ACC112 (cell line): ENCODE measurements around the gene CELSR1.

Source experiments
- H2AFZ ChIP-seq: fragments of 200-600 bp; sonication (generic); one replicate; pipeline ENCODE4 v1.6.0; 2017; ENCODE audit warnings: antibody characterized with exemption, low read length; ENCODE audit not compliant: unreplicated experiment
- H3K27ac ChIP-seq: fragments of 200-600 bp; sonication (generic); 2 replicates; pipeline ENCODE4 v1.5.1; 2014; ENCODE audit warnings: low read depth, mild to moderate bottlenecking, antibody characterized with exemption, low read length, moderate library complexity
- H3K27me3 ChIP-seq: fragments of 200-600 bp; sonication (generic); 2 replicates; pipeline ENCODE4 v1.6.1; 2014; ENCODE audit warnings: mild to moderate bottlenecking, antibody characterized with exemption, low read length, moderate library complexity, mixed read lengths; ENCODE audit not compliant: insufficient read depth
- H3K36me3 ChIP-seq: fragments of 200-600 bp; sonication (generic); 2 replicates; pipeline ENCODE4 v1.6.1; 2016; ENCODE audit warnings: mild to moderate bottlenecking, antibody characterized with exemption, low read length, moderate library complexity, mixed read lengths; ENCODE audit not compliant: insufficient read depth
- H3K4me1 ChIP-seq: fragments of 200-600 bp; sonication (generic); one replicate; pipeline ENCODE4 v1.6.1; 2016; ENCODE audit warnings: low read length, mixed read lengths; ENCODE audit not compliant: insufficient read depth, unreplicated experiment, control insufficient read depth
- H3K4me3 ChIP-seq: fragments of 200-600 bp; sonication (generic); 2 replicates; pipeline ENCODE4 v1.5.1; 2014; ENCODE audit warnings: mild to moderate bottlenecking, low read depth, low read length
- H3K79me2 ChIP-seq: fragments of 200-600 bp; sonication (generic); one replicate; pipeline ENCODE4 v1.6.0; 2016; ENCODE audit warnings: low read length; ENCODE audit not compliant: control insufficient read depth, unreplicated experiment, insufficient read depth

Gene CELSR1

DNA sequence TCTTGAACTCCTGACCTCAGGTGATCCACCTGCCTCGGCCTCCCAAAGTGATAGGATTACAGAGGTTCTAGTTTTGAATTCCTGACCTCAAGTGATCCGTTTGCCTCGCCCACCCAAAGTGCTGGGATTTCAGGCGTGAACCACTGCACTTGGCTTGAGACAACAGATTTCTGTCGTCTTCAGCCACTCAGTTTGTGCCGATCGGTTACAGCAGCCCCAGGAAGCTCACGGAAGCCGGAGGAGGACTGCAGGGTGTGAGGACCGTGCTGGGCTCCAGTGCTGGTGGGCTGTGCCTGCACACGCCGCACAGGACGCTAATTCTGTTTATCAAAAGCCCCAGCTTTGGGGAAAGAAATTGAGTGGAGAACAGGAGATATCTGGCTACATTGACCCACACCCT, 82.0 kb downstream of the CELSR1 start:
- H3K27ac ChIP-seq: no peak overlapping the region
- H2AFZ ChIP-seq: no peak overlapping the region
- no peaks in the 10 kb centered on the region for H3K4me1 ChIP-seq
- H3K27me3 ChIP-seq: 0 out of 2 replicates have a peak, but pooled peaks cover 2% of the 10 kb centered on the region
- no peak overlapping the region for H3K4me3 ChIP-seq
- H3K79me2 ChIP-seq: no peaks in the 10 kb centered on the region
- no peaks in the 10 kb centered on the region for H3K36me3 ChIP-seq

GRCh38 chr22:46454504-46455269, 82.7 kb downstream of the CELSR1 start:
- no peaks in the 10 kb centered on the region for H3K4me1 ChIP-seq
- H3K36me3 ChIP-seq: no peaks in the 10 kb centered on the region
- H3K4me3 ChIP-seq: no peak overlapping the region
- no peak overlapping the region for H3K27ac ChIP-seq
- H3K79me2 ChIP-seq: no peaks in the 10 kb centered on the region
- peaks cover 2% of the 10 kb centered on the region; the same call in 1 of the 2 replicates for H3K27me3 ChIP-seq
- H2AFZ ChIP-seq: no peak overlapping the region

- no peak overlapping the region for H3K27ac ChIP-seq
- peaks cover 4% of the 10 kb centered on the region; the same call in 1 of the 2 replicates for H3K27me3 ChIP-seq
- H3K36me3 ChIP-seq: no peaks in the 10 kb centered on the region
- H2AFZ ChIP-seq: no peak overlapping the region
- H3K4me1 ChIP-seq: no peaks in the 10 kb centered on the region
- no peak overlapping the region for H3K4me3 ChIP-seq
- no peaks in the 10 kb centered on the region for H3K79me2 ChIP-seq
Measured at GRCh38 chr22:46453829-46454503, 83.5 kb downstream of the CELSR1 start.

- no peak overlapping the region for H2AFZ ChIP-seq
- H3K79me2 ChIP-seq: no peaks in the 10 kb centered on the region
- no peak overlapping the region for H3K4me3 ChIP-seq
- peaks cover 10% of the 10 kb centered on the region for H3K27me3 ChIP-seq
- no peaks in the 10 kb centered on the region for H3K36me3 ChIP-seq
- no peak overlapping the region for H3K27ac ChIP-seq
- no peaks in the 10 kb centered on the region for H3K4me1 ChIP-seq
Measured at GRCh38 chr22:46453006-46453828, 84.2 kb downstream of the CELSR1 start.

- Histone ChIP-seq H3K27me3 (peaks cover 10% of the 10 kb centered on the region), H3K36me3 (no peaks in the 10 kb centered on the region), H3K79me2 (no peaks in the 10 kb centered on the region), H3K27ac (no peak overlapping the region), H2AFZ (no peak overlapping the region), H3K4me3 (no peak overlapping the region), H3K4me1 (no peaks in the 10 kb centered on the region)
Measured at GRCh38 chr22:46452195-46453005, 85.0 kb downstream of the CELSR1 start.

DNA sequence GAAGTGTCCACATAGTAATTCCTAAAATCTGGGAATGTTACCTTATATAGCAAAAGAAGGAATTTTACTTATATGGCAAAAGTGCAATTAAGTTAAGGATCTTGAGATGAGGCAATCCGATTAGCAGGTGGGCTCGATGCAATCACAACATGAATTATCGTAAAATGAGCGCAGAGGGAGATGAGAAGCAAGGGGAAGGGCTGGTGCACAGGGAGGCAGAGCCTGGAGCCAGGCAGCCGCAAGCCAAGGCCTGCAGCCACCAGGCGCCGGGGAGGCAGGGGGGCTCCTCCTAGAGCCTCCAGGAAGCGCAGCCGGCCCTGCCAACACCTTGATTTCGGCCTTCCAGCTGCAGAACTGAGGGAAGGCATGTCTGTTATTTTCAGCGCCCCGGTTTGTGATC, 85.7 kb downstream of the CELSR1 start:
- Histone ChIP-seq H3K4me1 (no peaks in the 10 kb centered on the region), H3K27me3 (peaks cover 10% of the 10 kb centered on the region), H3K27ac (no peak overlapping the region), H3K4me3 (no peak overlapping the region), H2AFZ (no peak overlapping the region), H3K36me3 (no peaks in the 10 kb centered on the region), H3K79me2 (no peaks in the 10 kb centered on the region)

GRCh38 chr22:46450931-46451561, 86.4 kb downstream of the CELSR1 start:
- Histone ChIP-seq H3K4me3 (no peak overlapping the region), H3K27ac (no peak overlapping the region), H3K4me1 (no peaks in the 10 kb centered on the region), H3K36me3 (no peaks in the 10 kb centered on the region), H3K79me2 (no peaks in the 10 kb centered on the region), H2AFZ (no peak overlapping the region), H3K27me3 (peaks cover 10% of the 10 kb centered on the region)

GRCh38 chr22:46449974-46450745, 87.3 kb downstream of the CELSR1 start:
- peaks cover 10% of the 10 kb centered on the region for H3K27me3 ChIP-seq
- no peaks in the 10 kb centered on the region for H3K79me2 ChIP-seq
- no peaks in the 10 kb centered on the region for H3K36me3 ChIP-seq
- no peak overlapping the region for H3K4me3 ChIP-seq
- no peak overlapping the region for H3K27ac ChIP-seq
- no peaks in the 10 kb centered on the region for H3K4me1 ChIP-seq
- no peak overlapping the region for H2AFZ ChIP-seq

- H3K27me3 ChIP-seq: peaks cover 10% of the 10 kb centered on the region
Measured at GRCh38 chr22:46449116-46449691, 88.2 kb downstream of the CELSR1 start.

More at GRCh38 chr22:46449116-46449691, 88.2 kb downstream of the CELSR1 start:
- H3K4me3 ChIP-seq: no peak overlapping the region
- H3K4me1 ChIP-seq: no peaks in the 10 kb centered on the region
- H3K27ac ChIP-seq: no peak overlapping the region
- no peaks in the 10 kb centered on the region for H3K36me3 ChIP-seq
- no peaks in the 10 kb centered on the region for H3K79me2 ChIP-seq
- H2AFZ ChIP-seq: no peak overlapping the region
